Neutrophil (primary cell): ENCODE results near the gene C1QL4.

Experiments
- H3K27ac ChIP-seq: fragments of 200-600 bp; sonication (generic); 2 replicates; pipeline ENCODE4 v1.5.1; 2016; ENCODE audit warnings: mild to moderate bottlenecking, moderate library complexity
- H3K27me3 ChIP-seq: fragments of 200-600 bp; sonication (generic); 2 replicates; pipeline ENCODE4 v1.6.0; 2016; ENCODE audit warnings: mild to moderate bottlenecking
- H3K36me3 ChIP-seq: fragments of 200-600 bp; sonication (generic); 2 replicates; pipeline ENCODE4 v1.5.1; 2017
- H3K4me1 ChIP-seq, 2 experiments: fragments of 200-600 bp in 1 of 2; sonication (generic) in 1 of 2; 1 replicate in 1 of 2; 2 replicates in 1 of 2; pipeline versions ENCODE4 v1.5.1 to v1.6.1; 2013 to 2016; ENCODE audit warnings: low read depth in 1 of 2, low read length in 1 of 2, mild to moderate bottlenecking in 1 of 2, moderate library complexity in 1 of 2; ENCODE audit not compliant: control insufficient read depth in 1 of 2, insufficient read depth in 1 of 2
- H3K4me3 ChIP-seq, 2 experiments: fragments of 200-600 bp in 1 of 2; sonication (generic) in 1 of 2; 1 replicate in 1 of 2; 2 replicates in 1 of 2; pipeline ENCODE4 v1.5.1; 2013 to 2016; ENCODE audit warnings: low read depth in 1 of 2, low read length in 1 of 2, mild to moderate bottlenecking in 1 of 2, moderate library complexity in 1 of 2
- H3K9me3 ChIP-seq: fragments of 200-600 bp; sonication (generic); 2 replicates; pipeline ENCODE4 v1.5.1; 2016
- TF ChIP-seq, protein P1 (sequence below): fragments of 200-600 bp; sonication (generic); IDR thresholded peaks from 2 replicates; pipeline ENCODE4 v1.5.1; 2016; ENCODE audit warnings: antibody characterized with exemption

C1QL4 gene

DNA sequence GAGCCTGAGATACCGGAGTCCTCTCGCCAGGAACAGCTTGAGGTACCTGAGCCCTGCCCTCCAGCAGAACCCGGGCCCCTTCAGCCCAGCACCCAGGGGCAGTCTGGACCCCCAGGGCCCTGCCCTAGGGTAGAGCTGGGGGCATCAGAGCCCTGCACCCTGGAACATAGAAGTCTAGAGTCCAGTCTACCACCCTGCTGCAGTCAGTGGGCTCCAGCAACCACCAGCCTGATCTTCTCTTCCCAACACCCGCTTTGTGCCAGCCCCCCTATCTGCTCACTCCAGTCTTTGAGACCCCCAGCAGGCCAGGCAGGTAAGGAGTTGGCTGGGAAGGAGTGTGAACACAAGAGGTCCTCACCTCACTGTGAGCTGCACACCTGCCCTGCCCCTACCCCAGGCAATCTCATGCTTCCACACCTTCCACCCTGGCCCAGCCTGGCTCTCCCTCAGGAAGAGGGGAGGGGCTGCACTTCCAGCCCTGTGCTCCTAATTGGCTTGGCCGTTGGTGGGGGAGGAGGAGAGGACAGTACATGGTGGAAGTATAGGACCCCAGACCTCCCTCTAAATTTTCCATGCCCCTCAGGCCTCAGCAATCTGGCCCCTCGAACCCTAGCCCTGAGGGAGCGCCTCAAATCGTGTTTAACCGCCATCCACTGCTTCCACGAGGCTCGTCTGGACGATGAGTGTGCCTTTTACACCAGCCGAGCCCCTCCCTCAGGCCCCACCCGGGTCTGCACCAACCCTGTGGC lies 6.2 kb downstream of the C1QL4 start:
- Histone ChIP-seq H3K4me1 (peaks cover 0 to 8% of the 10 kb centered on the region in 2 experiments), H3K27ac (no peak overlapping the region), H3K4me3 (no peak overlapping the region), H3K36me3 (peaks cover 50% of the 10 kb centered on the region), H3K27me3 (peaks cover 47% of the 10 kb centered on the region), H3K9me3 (no peaks in the 10 kb centered on the region)
- TF ChIP-seq, protein P1, sequence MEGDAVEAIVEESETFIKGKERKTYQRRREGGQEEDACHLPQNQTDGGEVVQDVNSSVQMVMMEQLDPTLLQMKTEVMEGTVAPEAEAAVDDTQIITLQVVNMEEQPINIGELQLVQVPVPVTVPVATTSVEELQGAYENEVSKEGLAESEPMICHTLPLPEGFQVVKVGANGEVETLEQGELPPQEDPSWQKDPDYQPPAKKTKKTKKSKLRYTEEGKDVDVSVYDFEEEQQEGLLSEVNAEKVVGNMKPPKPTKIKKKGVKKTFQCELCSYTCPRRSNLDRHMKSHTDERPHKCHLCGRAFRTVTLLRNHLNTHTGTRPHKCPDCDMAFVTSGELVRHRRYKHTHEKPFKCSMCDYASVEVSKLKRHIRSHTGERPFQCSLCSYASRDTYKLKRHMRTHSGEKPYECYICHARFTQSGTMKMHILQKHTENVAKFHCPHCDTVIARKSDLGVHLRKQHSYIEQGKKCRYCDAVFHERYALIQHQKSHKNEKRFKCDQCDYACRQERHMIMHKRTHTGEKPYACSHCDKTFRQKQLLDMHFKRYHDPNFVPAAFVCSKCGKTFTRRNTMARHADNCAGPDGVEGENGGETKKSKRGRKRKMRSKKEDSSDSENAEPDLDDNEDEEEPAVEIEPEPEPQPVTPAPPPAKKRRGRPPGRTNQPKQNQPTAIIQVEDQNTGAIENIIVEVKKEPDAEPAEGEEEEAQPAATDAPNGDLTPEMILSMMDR = no peak

DNA sequence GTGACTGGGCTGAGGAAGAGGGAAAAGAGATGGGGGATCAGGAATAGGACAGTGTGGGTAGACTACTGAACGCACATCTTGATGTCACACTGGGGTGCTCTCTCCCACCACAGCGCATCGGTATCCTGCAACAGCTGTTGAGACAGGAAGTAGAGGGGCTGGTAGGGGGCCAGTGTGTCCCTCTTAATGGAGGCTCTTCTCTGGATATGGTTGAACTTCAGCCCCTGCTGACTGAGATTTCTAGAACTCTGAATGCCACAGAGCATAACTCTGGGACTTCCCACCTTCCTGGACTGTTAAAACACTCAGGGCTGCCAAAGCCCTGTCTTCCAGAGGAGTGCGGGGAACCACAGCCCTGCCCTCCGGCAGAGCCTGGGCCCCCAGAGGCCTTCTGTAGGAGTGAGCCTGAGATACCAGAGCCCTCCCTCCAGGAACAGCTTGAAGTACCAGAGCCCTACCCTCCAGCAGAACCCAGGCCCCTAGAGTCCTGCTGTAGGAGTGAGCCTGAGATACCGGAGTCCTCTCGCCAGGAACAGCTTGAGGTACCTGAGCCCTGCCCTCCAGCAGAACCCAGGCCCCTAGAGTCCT lies 6.9 kb downstream of the C1QL4 start:
- H3K4me3 ChIP-seq = no peak overlapping the region
- H3K27ac ChIP-seq = no peak overlapping the region

DNA sequence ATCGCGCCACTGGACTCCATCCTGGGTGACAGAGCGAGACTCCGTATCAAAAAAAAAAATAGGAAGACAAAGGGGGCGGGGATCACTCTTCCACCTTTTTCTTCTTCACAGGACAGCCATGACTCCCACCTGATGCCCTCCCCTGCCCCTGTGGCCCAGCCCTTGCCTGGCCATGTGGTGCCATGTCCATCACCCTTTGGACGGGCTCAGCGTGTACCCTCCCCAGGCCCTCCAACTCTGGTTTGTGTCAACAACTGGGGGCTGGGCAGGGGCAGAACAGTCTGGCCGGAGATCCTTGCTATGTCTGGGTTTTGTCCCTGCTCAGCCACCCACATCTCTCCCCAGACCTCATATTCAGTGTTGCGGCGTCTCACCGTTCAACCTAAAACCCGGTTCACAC lies 8.2 kb downstream of the C1QL4 start:
- TF ChIP-seq, protein P1 = no peak
- no peaks in the 10 kb centered on the region for H3K9me3 ChIP-seq
- H3K4me3 ChIP-seq = no peak overlapping the region
- H3K27ac ChIP-seq = no peak overlapping the region
- H3K27me3 ChIP-seq = peaks cover 27% of the 10 kb centered on the region
- H3K36me3 ChIP-seq = peaks cover 50% of the 10 kb centered on the region
- peaks cover 3 to 9% of the 10 kb centered on the region in 2 experiments for H3K4me1 ChIP-seq

More for the DNA sequence above, 6.9 kb downstream of the C1QL4 start:
- Histone ChIP-seq H3K4me1 (peaks cover 0 to 7% of the 10 kb centered on the region in 2 experiments), H3K27me3 (peaks cover 40% of the 10 kb centered on the region), H3K36me3 (peaks cover 50% of the 10 kb centered on the region), H3K9me3 (no peaks in the 10 kb centered on the region)
- TF ChIP-seq, protein P1 = no peak

DNA sequence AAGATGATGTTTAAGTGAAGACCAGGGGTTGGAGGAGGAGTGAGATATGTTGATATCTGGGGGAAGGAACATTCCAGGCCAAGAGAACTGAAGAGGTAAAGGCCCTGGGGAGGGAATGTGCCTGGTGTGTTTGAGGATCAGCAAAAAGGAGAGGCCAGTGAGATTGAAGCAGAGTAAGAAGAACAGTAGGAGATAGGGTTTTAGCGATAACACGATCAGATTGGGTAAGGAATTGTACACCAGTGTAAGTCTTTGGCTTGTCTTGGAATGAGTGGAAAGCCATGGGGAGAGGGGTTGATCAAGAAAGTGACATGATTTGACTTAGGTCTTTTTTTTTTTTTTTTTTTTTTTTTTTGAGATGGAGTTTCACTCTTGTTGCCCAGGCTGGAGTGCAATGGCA lies 9.1 kb downstream of the C1QL4 start:
- Histone ChIP-seq H3K4me3 (no peak overlapping the region), H3K27me3 (peaks cover 18% of the 10 kb centered on the region), H3K4me1 (peaks cover 12% of the 10 kb centered on the region in 2 experiments), H3K27ac (no peak overlapping the region), H3K36me3 (peaks cover 50% of the 10 kb centered on the region), H3K9me3 (no peaks in the 10 kb centered on the region)
- TF ChIP-seq, protein P1 = no peak

DNA sequence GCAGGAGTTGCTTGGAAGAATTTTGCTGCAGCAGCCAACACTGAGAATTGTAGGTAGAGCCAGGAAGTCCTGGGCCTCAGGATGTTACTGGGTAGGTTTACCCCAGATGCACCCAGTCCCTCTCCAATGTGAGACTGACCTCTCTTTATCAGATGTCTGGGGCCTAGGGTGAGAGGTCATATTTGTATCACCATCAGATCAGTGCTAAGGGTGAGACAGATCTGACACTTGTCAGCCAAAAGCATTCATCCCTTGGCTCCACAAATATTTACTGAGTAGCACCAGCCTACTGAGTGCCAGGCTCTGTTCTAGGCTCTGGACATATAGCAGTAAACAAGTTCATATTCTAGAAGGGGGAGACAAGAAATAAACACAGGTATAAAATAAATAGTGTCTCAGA lies 9.6 kb downstream of the C1QL4 start:
- Histone ChIP-seq H3K27ac (no peak overlapping the region), H3K36me3 (peaks cover 50% of the 10 kb centered on the region), H3K4me3 (no peak overlapping the region), H3K9me3 (no peaks in the 10 kb centered on the region), H3K4me1 (peaks cover 13 to 15% of the 10 kb centered on the region in 2 experiments), H3K27me3 (peaks cover 13% of the 10 kb centered on the region)
- TF ChIP-seq, protein P1 = no peak
